Measurements from ENCODE around the gene CEP83.

- TF ChIP-seq CTCF (IDR thresholded peaks at IDR 0.05) (no peak), ZFX (IDR thresholded peaks at IDR 0.05; ENCODE audit: borderline replicate concordance) (no peak)
These were observed 154.3 kb downstream of the CEP83 start for GRCh38 chr12:94305130-94305957.
